Liver (tissue), 9 donors: ENCODE measurements around the gene MAPK1. TPM values are rescaled to one million over a fixed set of nuclear protein-coding genes. Genes with fewer than 3 reads are reported as not detected.

Source experiments
- DNase-seq: peaks from one replicate; pipeline ENCODE4 v3.0.0-alpha.2; 2017; ENCODE audit warnings: low spot score
- H3K27ac ChIP-seq, 2 donors: one replicate each; pipeline ENCODE4 v1.7.0; 2013; ENCODE audit warnings: inconsistent platforms in 2 of 2, low read length in 2 of 2, control low read depth in 1 of 2, low read depth in 1 of 2, mild to moderate bottlenecking in 1 of 2
- H3K27me3 ChIP-seq, 4 donors: one replicate each; pipeline versions ENCODE4 v1.6.1 to v1.7.0; 2013; ENCODE audit warnings: low read length in 3 of 4, inconsistent platforms in 1 of 4, mild to moderate bottlenecking in 1 of 4, moderate library complexity in 1 of 4; ENCODE audit not compliant: control insufficient read depth in 4 of 4, insufficient read depth in 4 of 4
- H3K36me3 ChIP-seq, 4 donors: one replicate each; pipeline versions ENCODE4 v1.6.1 to v1.7.0; 2013; ENCODE audit warnings: low read length in 3 of 4, mild to moderate bottlenecking in 3 of 4, low read depth in 1 of 4, moderate library complexity in 1 of 4; ENCODE audit not compliant: control insufficient read depth in 4 of 4, insufficient read depth in 3 of 4
- H3K4me1 ChIP-seq, 4 donors: one replicate each; pipeline versions ENCODE4 v1.6.1 to v1.7.0; 2013; ENCODE audit warnings: low read length in 3 of 4, mild to moderate bottlenecking in 3 of 4, moderate library complexity in 1 of 4; ENCODE audit not compliant: control insufficient read depth in 4 of 4, insufficient read depth in 4 of 4
- H3K4me3 ChIP-seq, 3 donors: one replicate each; pipeline versions ENCODE4 v1.6.1 to v1.7.0; 2013; ENCODE audit warnings: low read length in 3 of 3, control low read depth in 1 of 3, low read depth in 1 of 3, mild to moderate bottlenecking in 1 of 3
- H3K9ac ChIP-seq, 2 donors: one replicate each; pipeline ENCODE4 v1.7.0; 2013; ENCODE audit warnings: low read length in 2 of 2, mild to moderate bottlenecking in 2 of 2, moderate library complexity in 2 of 2, control low read depth in 1 of 2, low read depth in 1 of 2
- H3K9me3 ChIP-seq, 4 donors: one replicate each; pipeline versions ENCODE4 v1.6.1 to v1.7.0; 2013; ENCODE audit warnings: low read length in 3 of 4; ENCODE audit not compliant: control insufficient read depth in 4 of 4
- ATF3 ChIP-seq: IDR thresholded peaks from 2 replicates; pipeline ENCODE4 v1.6.1; 2016; ENCODE audit warnings: antibody characterized with exemption
- CTCF ChIP-seq: fragments of 150-350 bp; IDR thresholded peaks from 2 replicates; pipeline ENCODE4 v1.5.1; 2017; ENCODE audit warnings: improper control_type of control experiment, low read depth, low read length; ENCODE audit not compliant: missing input control
- FOXA2 ChIP-seq: IDR thresholded peaks from 2 replicates; pipeline ENCODE4 v1.6.1; 2016; ENCODE audit warnings: antibody characterized with exemption
- GABPA ChIP-seq, 2 donors: IDR thresholded peaks in 1 of 2; conservative IDR thresholded peaks in 1 of 2; 2 replicates each; pipeline ENCODE4 v1.6.1; 2016; ENCODE audit warnings: antibody characterized with exemption in 2 of 2, mild to moderate bottlenecking in 1 of 2, moderate library complexity in 1 of 2
- HNF4A ChIP-seq, 2 donors: conservative IDR thresholded peaks; 2 replicates each; pipeline ENCODE4 v1.6.1; 2016; ENCODE audit warnings: antibody characterized with exemption in 2 of 2, mild to moderate bottlenecking in 2 of 2
- HNF4G ChIP-seq: IDR thresholded peaks from 2 replicates; pipeline ENCODE4 v1.6.1; 2016; ENCODE audit warnings: antibody characterized with exemption
- JUND ChIP-seq, 2 donors: IDR thresholded peaks; 2 replicates each; pipeline ENCODE4 v1.6.1; 2016; ENCODE audit warnings: antibody characterized with exemption in 2 of 2
- MAX ChIP-seq: IDR thresholded peaks from 2 replicates; pipeline ENCODE4 v1.6.1; 2016; ENCODE audit warnings: antibody characterized with exemption
- NR2F2 ChIP-seq: IDR thresholded peaks from 2 replicates; pipeline ENCODE4 v1.6.1; 2016; ENCODE audit warnings: antibody characterized with exemption
- RAD21 ChIP-seq, 2 donors: IDR thresholded peaks; 2 replicates each; pipeline ENCODE4 v1.6.1; 2016; ENCODE audit warnings: antibody characterized with exemption in 2 of 2, mild to moderate bottlenecking in 2 of 2
- REST ChIP-seq: IDR thresholded peaks from 2 replicates; pipeline ENCODE4 v1.6.1; 2016; ENCODE audit warnings: antibody characterized with exemption, mild to moderate bottlenecking
- RXRA ChIP-seq, 2 donors: IDR thresholded peaks; 2 replicates each; pipeline ENCODE4 v1.6.1; 2017 to 2018; ENCODE audit warnings: antibody characterized with exemption in 2 of 2, mild to moderate bottlenecking in 1 of 2
- SP1 ChIP-seq: IDR thresholded peaks from 2 replicates; pipeline ENCODE4 v1.6.1; 2018; ENCODE audit warnings: antibody characterized with exemption, mild to moderate bottlenecking
- TAF1 ChIP-seq: conservative IDR thresholded peaks from 2 replicates; pipeline ENCODE4 v1.6.1; 2016; ENCODE audit warnings: antibody characterized with exemption, mild to moderate bottlenecking
- ZBTB33 ChIP-seq: IDR thresholded peaks from 2 replicates; pipeline ENCODE4 v1.6.1; 2016; ENCODE audit warnings: antibody characterized with exemption
- WGBS: extraction: QIAGEN DNeasy Blood & Tissue Kit; methylation state at CpG from one replicate; pipeline ENCODE4 v1.1.7; 2013; 5-methylcytosine and 5-hydroxymethylcytosine counted together
- polyA plus RNA-seq, 2 donors: library from polyadenylated mRNA; stranded (reverse) in 1 of 2; unstranded in 1 of 2; fragments of 200-250 nt in 1 of 2; fragments of >200 nt in 1 of 2; fragmentation: Nextera tagmentation in 1 of 2; extraction: Ambion mirVana in 1 of 2; gene quantifications; one replicate each; pipeline versions ENCODE4 v1.2.1 to v1.2.3, GENCODE V29; 2013 to 2015
- total RNA-seq, 2 donors: library from RNA; depleted of rRNA; stranded (reverse); fragments of >200 nt; gene quantifications; one replicate each; pipeline ENCODE4 v1.2.3, GENCODE V29; 2014
- donor health status: healthy.
- donor health status: healthy.
- donor health status: healthy.
- donor health status: healthy.
- donor health status: healthy.

MAPK1 gene
- total and polyA plus RNA-seq, 4 donors: 8.3 to 31.8 (median 22.8) TPM

GRCh38 chr22:21823740-21824444 lies 43.6 kb downstream of the MAPK1 start:
- TF ChIP-seq MAX: no peak
- H3K36me3 ChIP-seq: no peaks in the 10 kb centered on the region
- 78% methylated on average over 5 of the region's 5 CpGs for WGBS
- no peaks in the 10 kb centered on the region for H3K27me3 ChIP-seq
- no peak overlapping the region for H3K27ac ChIP-seq
- no peak for DNase-seq
- H3K4me3 ChIP-seq: no peak overlapping the region
- H3K9ac ChIP-seq: no peak overlapping the region
- H3K9me3 ChIP-seq: no peaks in the 10 kb centered on the region
- peaks cover 0 to 8% (median 0%) of the 10 kb centered on the region in 4 donors for H3K4me1 ChIP-seq

GRCh38 chr22:21819183-21819770 lies 48.2 kb downstream of the MAPK1 start:
- Histone ChIP-seq H3K4me1 (peaks cover 1 to 11% (median 5%) of the 10 kb centered on the region in 4 donors), H3K9me3 (no peaks in the 10 kb centered on the region), H3K27ac (no peak overlapping the region), H3K9ac (no peak overlapping the region), H3K4me3 (no peak overlapping the region), H3K27me3 (no peaks in the 10 kb centered on the region), H3K36me3 (no peaks in the 10 kb centered on the region)
- TF ChIP-seq MAX (no peak), ZBTB33 (no peak), NR2F2 (no peak), RAD21 (IDR thresholded peaks at IDR 0.05) (no peak), SP1 (no peak), CTCF (no peak), HNF4A (conservative IDR thresholded peaks at IDR 0.05) (no peak), JUND (IDR thresholded peaks at IDR 0.05) (no peak), GABPA (IDR thresholded peaks at IDR 0.05 in 1 of 2, conservative IDR thresholded peaks at IDR 0.05 in 1 of 2) (no peak), HNF4G (no peak), ATF3 (no peak), RXRA (IDR thresholded peaks at IDR 0.05) (no peak), REST (no peak), TAF1 (no peak), FOXA2 (no peak)
- DNase-seq: no peak
- WGBS: 98% methylated on average over 2 of the region's 2 CpGs
